Liver (tissue), 9 donors: Measurements from ENCODE around the gene COL23A1. TPM values are rescaled to one million over a fixed set of nuclear protein-coding genes. Genes with fewer than 3 reads are reported as not detected.

Experiments used
- DNase-seq: peaks from one replicate; pipeline ENCODE4 v3.0.0-alpha.2; 2017; ENCODE audit warnings: low spot score
- H3K27ac ChIP-seq, 2 donors: one replicate each; pipeline ENCODE4 v1.7.0; 2013; ENCODE audit warnings: inconsistent platforms in 2 of 2, low read length in 2 of 2, control low read depth in 1 of 2, low read depth in 1 of 2, mild to moderate bottlenecking in 1 of 2
- H3K27me3 ChIP-seq, 4 donors: one replicate each; pipeline versions ENCODE4 v1.6.1 to v1.7.0; 2013; ENCODE audit warnings: low read length in 3 of 4, inconsistent platforms in 1 of 4, mild to moderate bottlenecking in 1 of 4, moderate library complexity in 1 of 4; ENCODE audit not compliant: control insufficient read depth in 4 of 4, insufficient read depth in 4 of 4
- H3K36me3 ChIP-seq, 4 donors: one replicate each; pipeline versions ENCODE4 v1.6.1 to v1.7.0; 2013; ENCODE audit warnings: low read length in 3 of 4, mild to moderate bottlenecking in 3 of 4, low read depth in 1 of 4, moderate library complexity in 1 of 4; ENCODE audit not compliant: control insufficient read depth in 4 of 4, insufficient read depth in 3 of 4
- H3K4me1 ChIP-seq, 4 donors: one replicate each; pipeline versions ENCODE4 v1.6.1 to v1.7.0; 2013; ENCODE audit warnings: low read length in 3 of 4, mild to moderate bottlenecking in 3 of 4, moderate library complexity in 1 of 4; ENCODE audit not compliant: control insufficient read depth in 4 of 4, insufficient read depth in 4 of 4
- H3K4me3 ChIP-seq, 3 donors: one replicate each; pipeline versions ENCODE4 v1.6.1 to v1.7.0; 2013; ENCODE audit warnings: low read length in 3 of 3, control low read depth in 1 of 3, low read depth in 1 of 3, mild to moderate bottlenecking in 1 of 3
- H3K9ac ChIP-seq, 2 donors: one replicate each; pipeline ENCODE4 v1.7.0; 2013; ENCODE audit warnings: low read length in 2 of 2, mild to moderate bottlenecking in 2 of 2, moderate library complexity in 2 of 2, control low read depth in 1 of 2, low read depth in 1 of 2
- H3K9me3 ChIP-seq, 4 donors: one replicate each; pipeline versions ENCODE4 v1.6.1 to v1.7.0; 2013; ENCODE audit warnings: low read length in 3 of 4; ENCODE audit not compliant: control insufficient read depth in 4 of 4
- FOXA2 ChIP-seq: IDR thresholded peaks from 2 replicates; pipeline ENCODE4 v1.6.1; 2016; ENCODE audit warnings: antibody characterized with exemption
- HNF4A ChIP-seq, 2 donors: conservative IDR thresholded peaks; 2 replicates each; pipeline ENCODE4 v1.6.1; 2016; ENCODE audit warnings: antibody characterized with exemption in 2 of 2, mild to moderate bottlenecking in 2 of 2
- HNF4G ChIP-seq: IDR thresholded peaks from 2 replicates; pipeline ENCODE4 v1.6.1; 2016; ENCODE audit warnings: antibody characterized with exemption
- JUND ChIP-seq, 2 donors: IDR thresholded peaks; 2 replicates each; pipeline ENCODE4 v1.6.1; 2016; ENCODE audit warnings: antibody characterized with exemption in 2 of 2
- RAD21 ChIP-seq, 2 donors: IDR thresholded peaks; 2 replicates each; pipeline ENCODE4 v1.6.1; 2016; ENCODE audit warnings: antibody characterized with exemption in 2 of 2, mild to moderate bottlenecking in 2 of 2
- WGBS: extraction: QIAGEN DNeasy Blood & Tissue Kit; methylation state at CpG from one replicate; pipeline ENCODE4 v1.1.7; 2013; 5-methylcytosine and 5-hydroxymethylcytosine counted together
- polyA plus RNA-seq, 2 donors: library from polyadenylated mRNA; stranded (reverse) in 1 of 2; unstranded in 1 of 2; fragments of 200-250 nt in 1 of 2; fragments of >200 nt in 1 of 2; fragmentation: Nextera tagmentation in 1 of 2; extraction: Ambion mirVana in 1 of 2; gene quantifications; one replicate each; pipeline versions ENCODE4 v1.2.1 to v1.2.3, GENCODE V29; 2013 to 2015
- total RNA-seq, 2 donors: library from RNA; depleted of rRNA; stranded (reverse); fragments of >200 nt; gene quantifications; one replicate each; pipeline ENCODE4 v1.2.3, GENCODE V29; 2014
- TF ChIP-seq, protein P1 (sequence below): fragments of 150-350 bp; IDR thresholded peaks from 2 replicates; pipeline ENCODE4 v1.5.1; 2017; ENCODE audit warnings: improper control_type of control experiment, low read depth, low read length; ENCODE audit not compliant: missing input control
- TF ChIP-seq, protein P2 (sequence below): IDR thresholded peaks from 2 replicates; pipeline ENCODE4 v1.6.1; 2016; ENCODE audit warnings: antibody characterized with exemption, mild to moderate bottlenecking
- donor health status: healthy.
- donor health status: healthy.
- donor health status: healthy.
- donor health status: healthy.
- donor health status: healthy.

The COL23A1 gene
- total and polyA plus RNA-seq, 4 donors: 0.08 to 1.4 (median 0.27) TPM

DNA sequence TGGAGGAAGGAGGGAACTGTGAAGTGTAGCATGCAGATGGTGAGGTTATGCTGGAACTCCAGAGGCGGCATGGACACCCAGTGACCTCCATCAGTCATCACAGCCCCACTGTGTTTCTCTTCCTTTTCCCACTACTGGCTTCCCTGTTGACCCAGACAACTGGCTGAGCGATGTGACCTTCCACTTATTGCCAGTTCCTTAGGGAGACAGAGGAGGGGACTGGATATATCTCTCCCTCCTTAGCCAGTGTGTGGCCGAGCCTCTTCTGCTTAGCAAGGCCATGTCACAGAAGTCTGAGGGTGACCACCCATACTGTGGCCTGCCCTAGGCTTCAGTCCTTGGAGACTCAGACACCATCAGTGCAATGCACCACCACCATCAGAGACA is 354.6 kb downstream of the COL23A1 start:
- WGBS: 83% methylated on average over 3 of the region's 3 CpGs

GRCh38 chr5:178234750-178235587 is 355.2 kb downstream of the COL23A1 start:
- no peak overlapping the region for H3K9ac ChIP-seq
- 26% methylated on average over 12 of the region's 12 CpGs for WGBS
- H3K9me3 ChIP-seq: no peaks in the 10 kb centered on the region
- TF ChIP-seq HNF4A (conservative IDR thresholded peaks at IDR 0.05) (no peak), RAD21 (IDR thresholded peaks at IDR 0.05) (peak; percentile 80), FOXA2 (no peak), HNF4G (no peak)
- TF ChIP-seq, protein P1, sequence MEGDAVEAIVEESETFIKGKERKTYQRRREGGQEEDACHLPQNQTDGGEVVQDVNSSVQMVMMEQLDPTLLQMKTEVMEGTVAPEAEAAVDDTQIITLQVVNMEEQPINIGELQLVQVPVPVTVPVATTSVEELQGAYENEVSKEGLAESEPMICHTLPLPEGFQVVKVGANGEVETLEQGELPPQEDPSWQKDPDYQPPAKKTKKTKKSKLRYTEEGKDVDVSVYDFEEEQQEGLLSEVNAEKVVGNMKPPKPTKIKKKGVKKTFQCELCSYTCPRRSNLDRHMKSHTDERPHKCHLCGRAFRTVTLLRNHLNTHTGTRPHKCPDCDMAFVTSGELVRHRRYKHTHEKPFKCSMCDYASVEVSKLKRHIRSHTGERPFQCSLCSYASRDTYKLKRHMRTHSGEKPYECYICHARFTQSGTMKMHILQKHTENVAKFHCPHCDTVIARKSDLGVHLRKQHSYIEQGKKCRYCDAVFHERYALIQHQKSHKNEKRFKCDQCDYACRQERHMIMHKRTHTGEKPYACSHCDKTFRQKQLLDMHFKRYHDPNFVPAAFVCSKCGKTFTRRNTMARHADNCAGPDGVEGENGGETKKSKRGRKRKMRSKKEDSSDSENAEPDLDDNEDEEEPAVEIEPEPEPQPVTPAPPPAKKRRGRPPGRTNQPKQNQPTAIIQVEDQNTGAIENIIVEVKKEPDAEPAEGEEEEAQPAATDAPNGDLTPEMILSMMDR: peak; percentile 65
- peak; percentile 81 for DNase-seq
- H3K36me3 ChIP-seq: peaks cover 0 to 3% (median under 1%) of the 10 kb centered on the region in 4 donors
- no peak overlapping the region for H3K4me3 ChIP-seq
- no peak overlapping the region for H3K27ac ChIP-seq
- peaks cover 31 to 70% (median 43%) of the 10 kb centered on the region in 4 donors for H3K4me1 ChIP-seq
- H3K27me3 ChIP-seq: no peaks in the 10 kb centered on the region

More for the DNA sequence above, 354.6 kb downstream of the COL23A1 start:
- H3K27ac ChIP-seq: no peak overlapping the region
- H3K27me3 ChIP-seq: no peaks in the 10 kb centered on the region
- peaks cover 31 to 68% (median 41%) of the 10 kb centered on the region in 4 donors for H3K4me1 ChIP-seq
- DNase-seq: no peak
- H3K36me3 ChIP-seq: no peaks in the 10 kb centered on the region
- no peak for TF ChIP-seq HNF4G
- H3K9ac ChIP-seq: no peak overlapping the region
- no peak overlapping the region for H3K4me3 ChIP-seq
- H3K9me3 ChIP-seq: no peaks in the 10 kb centered on the region

DNA sequence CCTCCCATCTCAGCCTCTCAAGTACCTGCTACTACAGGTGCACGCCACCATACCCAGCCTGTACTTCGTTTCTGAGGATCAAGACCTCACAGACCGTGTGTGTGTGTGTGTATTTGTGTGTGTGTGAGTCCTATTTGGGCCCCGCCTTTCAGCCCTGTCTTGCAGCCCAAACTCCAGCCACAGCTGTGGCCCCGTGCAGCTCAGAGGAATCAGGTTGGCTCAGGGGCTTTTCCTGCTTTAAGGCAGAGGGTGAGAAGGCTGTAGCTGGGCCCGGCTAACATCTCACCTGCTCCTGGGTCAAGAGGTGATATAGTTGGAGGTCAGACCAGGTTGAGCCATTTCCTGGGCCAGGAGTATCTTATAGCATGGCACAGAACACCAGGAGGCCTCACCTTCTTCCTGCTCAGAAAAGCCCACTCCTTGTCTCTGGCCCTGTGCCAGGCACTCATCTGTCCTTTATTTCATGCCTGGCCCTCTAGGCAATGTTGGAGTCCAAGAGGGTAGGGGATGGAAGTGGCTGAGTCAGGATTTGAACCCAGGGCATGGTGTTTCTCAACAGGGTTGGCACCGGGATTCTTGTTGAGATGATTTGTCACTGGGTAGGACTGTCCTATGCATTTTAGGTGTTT is 356.0 kb downstream of the COL23A1 start:
- DNase-seq: no peak
- Histone ChIP-seq H3K4me3 (no peak overlapping the region), H3K9ac (no peak overlapping the region), H3K27me3 (no peaks in the 10 kb centered on the region), H3K9me3 (no peaks in the 10 kb centered on the region), H3K4me1 (peaks cover 35 to 73% (median 50%) of the 10 kb centered on the region in 4 donors), H3K27ac (no peak overlapping the region), H3K36me3 (peaks cover 0 to 11% (median 5%) of the 10 kb centered on the region in 4 donors)
- no peak for TF ChIP-seq JUND (IDR thresholded peaks at IDR 0.05)
- 85% methylated on average over 7 of the region's 7 CpGs for WGBS

- WGBS: 71% methylated on average over 11 of the region's 11 CpGs
- peak overlapping the region in 1 of 2 donors; percentile 51 for H3K9ac ChIP-seq
- H3K27me3 ChIP-seq: no peaks in the 10 kb centered on the region
- peak overlapping the region in 2 of 3 donors; percentile 15 to 80 for H3K4me3 ChIP-seq
- peak overlapping the region; percentile 96 to 99 for H3K27ac ChIP-seq
- TF ChIP-seq HNF4A (conservative IDR thresholded peaks at IDR 0.05) (no peak), HNF4G (no peak)
- TF ChIP-seq, protein P2, sequence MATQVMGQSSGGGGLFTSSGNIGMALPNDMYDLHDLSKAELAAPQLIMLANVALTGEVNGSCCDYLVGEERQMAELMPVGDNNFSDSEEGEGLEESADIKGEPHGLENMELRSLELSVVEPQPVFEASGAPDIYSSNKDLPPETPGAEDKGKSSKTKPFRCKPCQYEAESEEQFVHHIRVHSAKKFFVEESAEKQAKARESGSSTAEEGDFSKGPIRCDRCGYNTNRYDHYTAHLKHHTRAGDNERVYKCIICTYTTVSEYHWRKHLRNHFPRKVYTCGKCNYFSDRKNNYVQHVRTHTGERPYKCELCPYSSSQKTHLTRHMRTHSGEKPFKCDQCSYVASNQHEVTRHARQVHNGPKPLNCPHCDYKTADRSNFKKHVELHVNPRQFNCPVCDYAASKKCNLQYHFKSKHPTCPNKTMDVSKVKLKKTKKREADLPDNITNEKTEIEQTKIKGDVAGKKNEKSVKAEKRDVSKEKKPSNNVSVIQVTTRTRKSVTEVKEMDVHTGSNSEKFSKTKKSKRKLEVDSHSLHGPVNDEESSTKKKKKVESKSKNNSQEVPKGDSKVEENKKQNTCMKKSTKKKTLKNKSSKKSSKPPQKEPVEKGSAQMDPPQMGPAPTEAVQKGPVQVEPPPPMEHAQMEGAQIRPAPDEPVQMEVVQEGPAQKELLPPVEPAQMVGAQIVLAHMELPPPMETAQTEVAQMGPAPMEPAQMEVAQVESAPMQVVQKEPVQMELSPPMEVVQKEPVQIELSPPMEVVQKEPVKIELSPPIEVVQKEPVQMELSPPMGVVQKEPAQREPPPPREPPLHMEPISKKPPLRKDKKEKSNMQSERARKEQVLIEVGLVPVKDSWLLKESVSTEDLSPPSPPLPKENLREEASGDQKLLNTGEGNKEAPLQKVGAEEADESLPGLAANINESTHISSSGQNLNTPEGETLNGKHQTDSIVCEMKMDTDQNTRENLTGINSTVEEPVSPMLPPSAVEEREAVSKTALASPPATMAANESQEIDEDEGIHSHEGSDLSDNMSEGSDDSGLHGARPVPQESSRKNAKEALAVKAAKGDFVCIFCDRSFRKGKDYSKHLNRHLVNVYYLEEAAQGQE: no peak
- H3K36me3 ChIP-seq: peaks cover 0 to 18% (median 10%) of the 10 kb centered on the region in 4 donors
- no peak for DNase-seq
- H3K9me3 ChIP-seq: no peaks in the 10 kb centered on the region
- peaks cover 32 to 71% (median 51%) of the 10 kb centered on the region in 4 donors for H3K4me1 ChIP-seq
Measured at GRCh38 chr5:178232920-178233429, 357.2 kb downstream of the COL23A1 start.
